IgD-negative memory B cell (primary cell): ENCODE measurements around the gene TFRC. TPM values are rescaled to one million over a fixed set of nuclear protein-coding genes. Genes with fewer than 3 reads are reported as not detected.
"Not testable (repeated sequence)": the region's sequence is repeated elsewhere in the genome, so short reads cannot be mapped to it uniquely, and the experiment has no call there.

Source experiments
- H3K27ac Mint-ChIP-seq, 3 donors: one replicate each; pipeline ENCODE4 v1.8.0; 2020 to 2022; ENCODE audit warnings: mild to moderate bottlenecking in 3 of 3, mixed read lengths in 3 of 3, moderate library complexity in 1 of 3
- H3K27me3 Mint-ChIP-seq: one replicate; pipeline ENCODE4 v1.8.0; 2021; ENCODE audit warnings: mixed read lengths
- H3K36me3 Mint-ChIP-seq: one replicate; pipeline ENCODE4 v1.8.0; 2020; ENCODE audit warnings: mild to moderate bottlenecking, mixed read lengths
- H3K4me1 Mint-ChIP-seq, 3 donors: one replicate each; pipeline ENCODE4 v1.8.0; 2020 to 2022; ENCODE audit warnings: mixed read lengths in 3 of 3, mild to moderate bottlenecking in 1 of 3
- H3K4me3 Mint-ChIP-seq, 4 donors: one replicate each; pipeline ENCODE4 v1.8.0; 2020 to 2022; ENCODE audit warnings: mild to moderate bottlenecking in 4 of 4, mixed read lengths in 4 of 4, moderate library complexity in 3 of 4
- H3K9me3 Mint-ChIP-seq, 3 donors: one replicate each; pipeline ENCODE4 v1.8.0; 2020 to 2021; ENCODE audit warnings: mixed read lengths in 3 of 3, mild to moderate bottlenecking in 1 of 3
- polyA plus RNA-seq: library from polyadenylated mRNA; unstranded; fragments of 300-500 nt; fragmentation: Illumina TruSeq; gene quantifications from one replicate; pipeline ENCODE4 v1.2.3, GENCODE V29; 2021

The TFRC gene
- polyA plus RNA-seq, 1 donor from 2014 or later: 34.9 TPM

DNA sequence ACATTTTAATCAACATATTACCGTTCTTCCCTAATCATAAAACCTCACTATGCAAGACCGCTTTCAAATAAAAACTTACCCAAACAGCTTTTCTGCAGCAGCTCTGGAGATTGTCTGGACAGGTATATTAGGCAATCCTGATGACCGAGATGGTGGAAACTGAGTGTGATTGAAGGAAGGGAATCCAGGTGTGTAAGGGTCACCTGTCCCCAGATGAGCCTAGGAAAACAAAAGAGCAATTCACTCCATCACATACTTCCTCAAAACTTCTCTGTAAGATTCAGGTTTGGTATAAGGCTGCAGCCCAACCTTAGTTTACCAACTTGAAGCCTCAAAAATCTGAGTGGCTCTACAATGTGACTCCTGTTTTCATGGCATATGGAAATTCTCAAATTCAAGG, 14.5 kb downstream of the TFRC start:
- H3K4me3 Mint-ChIP-seq: no peak overlapping the region
- H3K4me1 Mint-ChIP-seq: peaks cover 10 to 16% (median 12%) of the 10 kb centered on the region in 3 donors
- no peaks in the 10 kb centered on the region for H3K27me3 Mint-ChIP-seq
- no peaks in the 10 kb centered on the region for H3K9me3 Mint-ChIP-seq
- peak overlapping the region in 1 of 3 donors; percentile 18 for H3K27ac Mint-ChIP-seq
- peaks cover 6% of the 10 kb centered on the region for H3K36me3 Mint-ChIP-seq

DNA sequence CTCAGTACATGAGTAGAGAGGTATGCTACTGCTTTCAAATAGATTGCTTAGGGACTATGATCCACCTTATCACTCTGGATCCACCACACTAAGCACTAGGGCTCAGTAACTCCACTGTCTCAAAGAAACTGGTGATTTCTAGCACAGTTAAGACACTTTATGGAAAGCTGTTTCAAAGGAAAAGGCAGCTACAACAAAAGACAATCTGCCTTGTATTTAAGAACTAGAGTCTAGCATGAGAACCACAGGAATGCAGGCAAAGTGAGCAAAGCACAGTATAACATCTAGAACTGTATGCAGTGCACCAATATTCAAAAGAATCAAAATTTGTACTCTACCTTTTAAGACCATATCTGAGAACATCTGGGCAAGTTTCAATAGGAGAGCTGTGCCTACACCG, 17.9 kb downstream of the TFRC start:
- peaks cover 4% of the 10 kb centered on the region for H3K36me3 Mint-ChIP-seq
- peaks cover 0 to 2% (median 0%) of the 10 kb centered on the region in 3 donors for H3K4me1 Mint-ChIP-seq
- H3K9me3 Mint-ChIP-seq: no peaks in the 10 kb centered on the region
- peak overlapping the region in 2 of 3 donors; percentile 36 to 69 for H3K27ac Mint-ChIP-seq
- H3K4me3 Mint-ChIP-seq: no peak overlapping the region
- H3K27me3 Mint-ChIP-seq: no peaks in the 10 kb centered on the region

DNA sequence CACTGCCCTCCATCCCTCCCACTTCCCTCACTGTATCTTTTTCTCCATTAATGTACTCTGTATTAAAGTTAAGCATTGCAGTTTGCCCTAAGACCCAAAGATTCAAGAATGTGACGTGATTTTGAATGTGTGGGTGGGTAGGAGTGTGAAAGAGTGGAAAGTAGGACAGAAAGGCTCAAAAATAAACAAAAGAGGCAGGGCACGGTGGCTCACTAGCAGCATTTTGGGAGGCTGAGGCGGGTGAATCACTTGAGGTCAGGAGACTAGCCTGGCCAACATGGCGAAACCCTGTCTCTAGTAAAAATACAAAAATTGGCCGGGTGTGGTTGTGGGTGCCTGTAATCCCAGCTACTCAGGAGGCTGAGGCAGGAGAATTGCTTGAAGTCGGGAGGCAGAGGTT, 18.4 kb downstream of the TFRC start:
- H3K4me1 Mint-ChIP-seq: peaks cover 0 to 2% (median 0%) of the 10 kb centered on the region in 3 donors
- peaks cover 4% of the 10 kb centered on the region for H3K36me3 Mint-ChIP-seq
- no peaks in the 10 kb centered on the region for H3K9me3 Mint-ChIP-seq
- H3K27ac Mint-ChIP-seq: no peak overlapping the region
- H3K27me3 Mint-ChIP-seq: no peaks in the 10 kb centered on the region
- H3K4me3 Mint-ChIP-seq: no peak overlapping the region

DNA sequence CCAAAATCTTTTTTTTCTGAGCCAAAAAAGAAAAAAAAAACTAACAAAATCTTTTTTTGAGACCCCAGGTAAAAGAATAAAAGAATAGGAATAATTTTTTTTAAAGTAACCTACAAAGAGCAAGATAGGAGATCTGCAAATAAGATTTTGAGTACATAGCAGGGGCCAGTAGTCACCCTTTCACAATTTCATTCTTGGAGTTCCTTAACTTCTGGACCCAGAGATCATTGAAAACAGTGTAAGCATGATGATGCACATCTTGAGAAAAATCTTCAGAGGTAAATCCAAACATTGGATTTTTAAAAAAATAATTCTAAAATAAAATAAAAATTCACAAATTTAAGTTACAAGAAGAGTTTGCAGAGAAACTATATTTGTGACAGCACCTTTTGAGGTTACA, 18.8 kb downstream of the TFRC start:
- H3K27ac Mint-ChIP-seq: no peak overlapping the region
- no peaks in the 10 kb centered on the region for H3K27me3 Mint-ChIP-seq
- H3K36me3 Mint-ChIP-seq: peaks cover 4% of the 10 kb centered on the region
- no peaks in the 10 kb centered on the region for H3K9me3 Mint-ChIP-seq
- peaks cover 0 to 2% (median 0%) of the 10 kb centered on the region in 3 donors for H3K4me1 Mint-ChIP-seq
- no peak overlapping the region for H3K4me3 Mint-ChIP-seq

DNA sequence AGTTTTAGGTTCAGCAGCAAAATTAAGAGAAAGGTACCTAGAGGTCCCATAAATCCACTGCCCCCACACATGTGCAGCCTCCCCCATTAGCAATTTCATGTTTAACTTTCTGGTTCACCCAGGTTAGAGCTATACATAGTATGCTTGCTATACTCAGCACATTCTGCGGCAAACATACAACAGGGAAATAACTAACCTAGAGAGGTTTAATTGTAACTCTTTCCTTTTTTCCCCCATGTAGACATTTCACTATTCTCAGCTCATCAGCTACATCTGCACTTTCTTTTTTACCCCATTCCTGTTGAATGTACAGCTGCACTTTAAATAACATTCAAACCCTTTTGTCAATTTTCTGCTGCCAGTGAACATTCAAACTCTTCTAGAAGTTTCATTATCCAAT, 21.1 kb downstream of the TFRC start:
- Mint-ChIP-seq H3K27me3 (no peaks in the 10 kb centered on the region), H3K9me3 (no peaks in the 10 kb centered on the region), H3K4me1 (peaks cover 0 to 2% (median 0%) of the 10 kb centered on the region in 3 donors), H3K27ac (no peak overlapping the region), H3K36me3 (peaks cover 2% of the 10 kb centered on the region), H3K4me3 (peak overlapping the region in 1 of 4 donors; percentile 19)

DNA sequence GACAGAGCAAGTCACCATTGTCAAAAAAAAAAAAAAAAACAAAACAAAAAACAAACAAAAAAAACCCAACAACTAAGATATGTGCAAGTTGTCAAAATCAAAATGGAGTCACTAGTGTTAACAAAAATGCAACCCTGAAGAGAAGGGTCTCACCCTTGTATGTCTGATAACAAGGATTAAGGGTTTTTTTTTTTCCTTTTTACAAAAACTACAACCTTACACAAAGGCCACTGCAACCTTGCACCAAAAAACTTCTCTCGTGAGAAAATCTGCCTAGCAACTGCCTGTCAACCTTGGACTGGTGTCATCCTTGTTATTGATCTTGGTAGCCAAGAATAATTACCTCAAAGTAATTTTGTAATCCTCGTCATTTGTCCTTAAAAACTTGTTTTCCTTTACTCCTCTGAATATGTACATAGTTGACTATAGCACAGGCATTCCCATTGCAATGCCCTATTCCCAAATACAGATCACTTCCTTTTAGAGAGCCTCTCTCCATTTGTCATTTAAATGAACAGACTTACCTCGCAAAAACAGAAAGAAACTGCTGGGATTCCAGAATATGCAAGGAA, 24.0 kb downstream of the TFRC start:
- Mint-ChIP-seq H3K9me3 (no peaks in the 10 kb centered on the region), H3K36me3 (peaks cover 5% of the 10 kb centered on the region), H3K4me1 (peaks cover 0 to 2% (median 0%) of the 10 kb centered on the region in 3 donors), H3K4me3 (no peak overlapping the region), H3K27ac (no peak overlapping the region), H3K27me3 (no peaks in the 10 kb centered on the region)

DNA sequence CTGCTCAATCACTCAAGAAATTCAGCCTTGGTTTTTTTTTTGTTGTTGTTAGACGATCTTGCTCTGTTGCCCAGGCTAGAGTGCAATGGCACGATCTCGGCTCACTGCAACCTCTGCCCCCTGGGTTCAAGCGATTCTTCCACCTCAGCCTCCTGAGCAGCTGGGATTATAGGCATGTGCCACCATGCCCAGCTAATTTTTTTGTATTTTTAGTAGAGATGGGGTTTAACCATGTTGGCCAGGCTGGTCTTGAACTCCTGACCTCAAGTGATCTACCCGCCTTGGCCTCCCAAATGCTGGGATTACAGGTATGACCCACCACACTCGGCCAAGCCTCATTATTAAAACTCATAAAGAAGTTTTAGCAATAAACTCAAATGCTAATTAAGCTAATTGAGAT, 25.5 kb downstream of the TFRC start:
- not testable (repeated sequence) for H3K4me3 Mint-ChIP-seq, H3K4me1 Mint-ChIP-seq, H3K9me3 Mint-ChIP-seq, H3K36me3 Mint-ChIP-seq, H3K27me3 Mint-ChIP-seq
- peak overlapping the region in 1 of 3 donors; percentile 53 for H3K27ac Mint-ChIP-seq

DNA sequence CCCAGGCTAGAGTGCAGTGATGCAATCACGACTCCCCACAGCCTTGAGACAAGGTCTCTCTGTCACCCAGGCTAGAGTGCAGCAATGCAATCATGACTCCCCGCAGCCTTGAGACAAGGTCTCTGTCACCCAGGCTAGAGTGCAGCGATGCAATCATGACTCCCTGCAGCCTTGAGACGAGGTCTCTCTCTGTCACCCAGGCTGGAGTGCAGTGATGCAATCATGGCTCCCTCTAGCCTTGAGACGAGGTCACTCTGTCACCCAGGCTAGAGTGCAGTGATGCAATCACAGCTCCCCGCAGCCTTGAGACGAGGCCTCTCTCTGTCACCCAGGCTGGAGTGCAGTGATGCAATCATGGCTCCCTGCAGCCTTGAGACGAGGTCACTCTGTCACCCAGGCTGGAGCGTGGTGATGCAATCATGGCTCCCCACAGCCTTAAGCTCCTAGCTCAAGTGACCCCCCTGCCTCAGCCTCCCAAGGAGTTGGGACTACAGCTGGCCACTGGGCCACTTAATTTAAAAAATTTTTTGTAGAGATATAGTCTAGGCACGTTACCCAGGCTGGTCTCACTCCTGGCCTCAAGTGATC, 26.1 kb downstream of the TFRC start:
- peaks cover 5% of the 10 kb centered on the region for H3K36me3 Mint-ChIP-seq
- peak overlapping the region in 1 of 3 donors; percentile 53 for H3K27ac Mint-ChIP-seq
- H3K4me1 Mint-ChIP-seq: no peaks in the 10 kb centered on the region
- no peaks in the 10 kb centered on the region for H3K9me3 Mint-ChIP-seq
- H3K27me3 Mint-ChIP-seq: no peaks in the 10 kb centered on the region
- no peak overlapping the region for H3K4me3 Mint-ChIP-seq

DNA sequence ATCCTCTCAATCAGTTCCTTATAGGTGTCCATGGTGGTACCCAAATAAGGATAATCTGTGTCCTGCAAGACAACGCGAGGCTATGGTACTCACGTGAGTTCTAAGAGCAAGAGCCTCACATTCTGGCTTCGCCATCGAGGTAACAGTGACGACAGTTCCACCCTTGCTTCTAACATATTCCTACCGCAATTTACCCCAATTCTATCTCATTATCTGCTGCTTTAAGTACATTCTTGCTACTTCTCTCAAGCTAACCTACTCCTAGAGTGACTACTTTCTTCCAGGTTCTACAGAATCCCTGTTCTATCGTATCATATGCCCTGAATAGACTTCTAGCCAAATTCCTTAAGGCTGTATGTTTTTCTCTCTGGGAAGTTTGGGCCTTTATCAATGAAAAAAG, 26.6 kb downstream of the TFRC start:
- Mint-ChIP-seq H3K36me3 (peaks cover 5% of the 10 kb centered on the region), H3K27me3 (no peaks in the 10 kb centered on the region), H3K27ac (peak overlapping the region in 1 of 3 donors; percentile 41), H3K9me3 (no peaks in the 10 kb centered on the region), H3K4me3 (peak overlapping the region in 1 of 4 donors; percentile 41), H3K4me1 (no peaks in the 10 kb centered on the region)

DNA sequence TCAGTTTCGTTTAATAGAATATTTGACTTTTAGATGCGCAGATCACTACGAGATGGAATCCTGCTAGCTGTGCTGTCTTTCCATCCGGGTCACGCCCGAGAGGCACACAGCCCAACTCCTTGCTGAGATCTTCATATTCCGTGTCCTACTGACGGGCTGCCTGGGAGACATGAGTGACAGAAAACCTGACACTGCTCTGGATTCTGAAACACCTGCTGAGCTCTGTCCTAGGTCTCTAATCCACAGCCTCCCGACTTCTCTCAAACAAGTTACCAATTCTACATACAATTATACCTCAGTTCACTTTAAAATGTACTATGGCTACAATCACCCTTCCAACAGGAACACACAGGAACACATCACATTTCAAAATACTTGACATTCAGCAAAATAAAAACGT, 27.2 kb downstream of the TFRC start:
- H3K36me3 Mint-ChIP-seq: peaks cover 6% of the 10 kb centered on the region
- H3K4me3 Mint-ChIP-seq: no peak overlapping the region

DNA sequence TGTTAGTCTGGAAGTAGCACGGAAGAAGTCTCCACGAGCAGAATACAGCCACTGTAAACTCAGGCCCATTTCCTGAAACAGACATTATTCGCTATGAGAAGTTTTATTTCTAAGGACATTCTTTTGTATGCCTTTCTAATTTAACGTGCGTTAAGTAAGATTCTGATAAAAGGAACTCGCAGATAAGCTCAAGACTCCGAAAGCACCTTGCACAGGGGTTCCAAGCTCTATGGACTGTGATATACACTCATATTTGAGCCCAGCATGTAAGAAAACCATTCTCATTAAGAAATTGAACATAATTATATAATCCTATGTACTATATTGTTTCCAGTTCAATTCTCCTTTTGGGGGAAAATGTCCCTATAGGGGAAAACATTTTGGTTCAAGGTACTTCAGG, 28.4 kb downstream of the TFRC start:
- H3K4me3 Mint-ChIP-seq: no peak overlapping the region
- no peaks in the 10 kb centered on the region for H3K27me3 Mint-ChIP-seq
- H3K36me3 Mint-ChIP-seq: peaks cover 6% of the 10 kb centered on the region

More for the DNA sequence above, 27.2 kb downstream of the TFRC start:
- Mint-ChIP-seq H3K27me3 (no peaks in the 10 kb centered on the region), H3K9me3 (no peaks in the 10 kb centered on the region), H3K4me1 (no peaks in the 10 kb centered on the region), H3K27ac (peak overlapping the region in 1 of 3 donors; percentile 63)

DNA sequence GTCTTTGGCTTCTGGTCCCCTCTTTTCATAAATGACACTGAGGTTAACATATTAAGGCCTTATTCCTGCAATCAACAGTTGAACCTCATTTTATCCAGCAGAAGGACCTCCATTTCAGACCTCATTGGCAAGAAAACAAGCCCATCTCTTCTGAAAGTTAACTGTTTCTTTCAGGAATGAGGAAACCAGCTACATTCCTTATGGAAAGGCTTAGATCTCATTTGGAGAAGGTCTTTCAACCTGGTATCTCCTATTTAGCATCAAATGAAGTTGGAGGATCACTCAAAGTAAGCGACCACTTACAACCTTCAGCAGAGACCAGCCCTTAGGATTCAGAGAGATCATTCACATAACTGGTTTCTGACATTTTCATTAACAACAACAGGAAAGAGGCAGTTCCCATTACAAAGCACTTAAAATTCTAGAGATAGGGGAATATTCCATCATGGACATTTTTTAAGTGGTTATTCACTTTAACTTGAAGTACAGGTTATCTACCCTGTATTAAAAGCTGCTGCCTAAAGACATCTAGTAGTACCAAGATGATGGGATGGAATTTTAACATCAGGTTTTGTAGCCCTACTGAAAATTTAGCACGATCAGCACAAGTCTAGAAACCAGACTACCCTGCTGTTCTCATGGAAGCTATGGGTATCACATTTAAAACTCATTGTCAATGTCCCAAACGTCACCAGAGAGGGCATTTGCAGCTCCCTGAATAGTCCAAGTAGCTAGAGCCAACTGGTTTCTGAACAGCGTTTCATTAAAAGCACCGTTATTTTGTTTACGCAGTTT, 30.4 kb downstream of the TFRC start:
- Mint-ChIP-seq H3K27me3 (no peaks in the 10 kb centered on the region), H3K36me3 (peaks cover 7% of the 10 kb centered on the region), H3K4me1 (no peaks in the 10 kb centered on the region), H3K27ac (no peak overlapping the region), H3K4me3 (no peak overlapping the region), H3K9me3 (no peaks in the 10 kb centered on the region)

More for the DNA sequence above, 28.4 kb downstream of the TFRC start:
- H3K4me1 Mint-ChIP-seq: no peaks in the 10 kb centered on the region
- no peaks in the 10 kb centered on the region for H3K9me3 Mint-ChIP-seq
- no peak overlapping the region for H3K27ac Mint-ChIP-seq

DNA sequence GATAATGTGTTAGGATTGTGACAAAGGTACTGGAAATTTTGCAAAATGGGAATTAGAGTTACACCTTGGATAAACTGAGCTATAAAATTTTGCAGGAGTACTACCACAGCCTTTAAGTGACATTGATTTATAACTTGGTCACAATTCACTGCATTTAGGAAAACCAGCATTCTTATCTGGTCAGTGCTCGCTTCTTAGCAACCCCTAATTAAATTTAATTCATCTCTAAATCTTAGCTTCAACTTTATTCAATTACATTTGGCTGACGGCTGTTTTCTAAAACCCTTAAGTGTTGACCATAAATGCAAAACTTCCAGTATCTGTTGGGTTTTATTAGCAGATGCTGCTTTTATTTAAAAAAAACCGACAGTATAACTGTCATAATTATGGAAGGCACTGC, 31.3 kb downstream of the TFRC start:
- H3K27ac Mint-ChIP-seq: no peak overlapping the region
- H3K4me1 Mint-ChIP-seq: no peaks in the 10 kb centered on the region

DNA sequence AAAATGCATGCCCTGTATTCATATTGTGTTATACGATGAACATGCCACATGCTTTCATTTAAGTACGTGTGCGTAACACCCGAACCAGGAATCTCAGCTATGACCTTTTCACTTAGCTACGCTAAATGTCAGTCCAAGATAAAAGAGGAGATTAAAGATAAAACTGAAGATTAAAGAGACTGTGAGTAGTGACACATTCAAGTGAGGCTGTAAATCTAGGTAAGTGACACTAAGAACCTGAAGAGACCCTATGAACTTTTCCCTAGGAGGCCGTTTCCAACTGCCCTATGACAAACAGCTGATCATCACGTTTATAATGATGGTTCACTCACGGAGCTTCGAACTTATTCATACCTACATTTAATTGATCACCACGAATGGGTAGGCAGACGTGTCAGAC, 32.2 kb downstream of the TFRC start:
- Mint-ChIP-seq H3K4me3 (no peak overlapping the region), H3K4me1 (no peaks in the 10 kb centered on the region), H3K9me3 (no peaks in the 10 kb centered on the region), H3K36me3 (peaks cover 12% of the 10 kb centered on the region), H3K27ac (no peak overlapping the region), H3K27me3 (no peaks in the 10 kb centered on the region)

More for the DNA sequence above, 31.3 kb downstream of the TFRC start:
- no peaks in the 10 kb centered on the region for H3K27me3 Mint-ChIP-seq
- H3K36me3 Mint-ChIP-seq: peaks cover 11% of the 10 kb centered on the region
- H3K9me3 Mint-ChIP-seq: no peaks in the 10 kb centered on the region
- H3K4me3 Mint-ChIP-seq: no peak overlapping the region

DNA sequence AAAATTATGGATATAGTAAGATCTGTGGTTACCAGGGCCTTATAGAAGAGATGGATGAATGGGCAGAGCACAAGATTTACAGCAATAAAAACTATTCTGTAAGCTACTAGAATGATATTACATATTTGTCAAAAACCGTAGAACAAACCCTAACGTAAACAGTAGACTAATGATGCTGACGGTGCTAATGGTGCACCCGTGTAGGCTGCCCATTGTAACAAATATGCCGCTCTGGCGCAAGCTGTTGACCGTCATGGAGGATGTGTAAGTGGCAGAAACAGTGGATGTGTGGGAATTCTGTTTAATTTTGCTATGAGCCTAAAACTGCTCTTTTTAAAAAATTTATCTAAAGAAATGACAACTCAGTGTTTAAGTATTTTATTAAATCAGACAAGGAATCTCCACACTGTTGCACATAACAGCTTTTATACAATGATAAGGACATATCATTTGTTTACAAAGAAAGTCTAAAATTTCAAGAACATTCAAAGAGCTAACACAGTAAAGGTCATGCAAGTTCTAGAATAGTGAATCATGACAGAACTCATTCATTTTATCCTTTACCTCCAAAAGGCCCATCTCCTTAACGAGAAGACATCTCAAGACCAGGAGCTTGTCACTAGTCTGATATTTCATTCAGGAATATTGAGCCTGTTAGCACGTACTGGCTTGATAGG, 32.8 kb downstream of the TFRC start:
- Mint-ChIP-seq H3K4me3 (no peak overlapping the region), H3K36me3 (peaks cover 12% of the 10 kb centered on the region), H3K4me1 (no peaks in the 10 kb centered on the region), H3K27me3 (no peaks in the 10 kb centered on the region), H3K9me3 (no peaks in the 10 kb centered on the region), H3K27ac (no peak overlapping the region)
